MV-4-11 (cell line): ENCODE measurements around the gene TMEM11.

Source experiments
- DNase-seq: peaks from one replicate; lab custom pipeline; 2025; lab: John Stamatoyannopoulos, UW

The TMEM11 gene

DNA sequence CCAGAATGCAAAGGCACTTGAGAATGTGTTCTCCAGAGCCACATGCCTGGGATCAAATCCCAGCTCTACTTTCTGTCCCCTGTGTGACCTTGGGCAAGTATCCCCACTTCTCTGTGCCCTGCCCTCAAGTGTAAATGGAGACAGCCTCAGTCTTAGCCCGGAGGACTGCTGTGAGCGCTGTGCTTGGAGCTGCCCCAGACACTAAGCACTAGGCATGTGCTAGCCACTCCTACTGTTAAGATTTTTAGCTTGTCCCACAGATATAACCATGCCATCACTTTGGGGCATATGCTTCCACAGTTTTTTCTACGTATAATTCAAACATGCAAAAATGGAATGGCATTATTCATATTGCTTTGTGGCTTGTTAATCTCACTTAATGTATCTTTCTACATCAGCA lies 29.4 kb downstream of the TMEM11 start:
- DNase-seq = no peak

DNA sequence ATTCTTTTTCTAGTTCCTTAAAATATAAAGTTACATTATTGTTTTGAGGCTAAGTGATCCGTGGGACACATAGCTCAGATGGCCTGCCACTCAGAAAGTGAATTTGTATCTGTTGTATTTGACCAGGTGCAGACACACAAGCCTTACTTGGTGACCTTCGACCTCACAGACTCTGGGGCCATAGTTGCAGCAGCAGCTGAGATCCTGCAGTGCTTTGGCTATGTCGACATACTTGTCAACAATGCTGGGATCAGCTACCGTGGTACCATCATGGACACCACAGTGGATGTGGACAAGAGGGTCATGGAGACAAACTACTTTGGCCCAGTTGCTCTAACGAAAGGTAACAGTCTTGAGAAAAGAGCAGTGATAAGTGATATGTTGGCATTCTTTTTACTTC lies 30.5 kb downstream of the TMEM11 start:
- no peak for DNase-seq

DNA sequence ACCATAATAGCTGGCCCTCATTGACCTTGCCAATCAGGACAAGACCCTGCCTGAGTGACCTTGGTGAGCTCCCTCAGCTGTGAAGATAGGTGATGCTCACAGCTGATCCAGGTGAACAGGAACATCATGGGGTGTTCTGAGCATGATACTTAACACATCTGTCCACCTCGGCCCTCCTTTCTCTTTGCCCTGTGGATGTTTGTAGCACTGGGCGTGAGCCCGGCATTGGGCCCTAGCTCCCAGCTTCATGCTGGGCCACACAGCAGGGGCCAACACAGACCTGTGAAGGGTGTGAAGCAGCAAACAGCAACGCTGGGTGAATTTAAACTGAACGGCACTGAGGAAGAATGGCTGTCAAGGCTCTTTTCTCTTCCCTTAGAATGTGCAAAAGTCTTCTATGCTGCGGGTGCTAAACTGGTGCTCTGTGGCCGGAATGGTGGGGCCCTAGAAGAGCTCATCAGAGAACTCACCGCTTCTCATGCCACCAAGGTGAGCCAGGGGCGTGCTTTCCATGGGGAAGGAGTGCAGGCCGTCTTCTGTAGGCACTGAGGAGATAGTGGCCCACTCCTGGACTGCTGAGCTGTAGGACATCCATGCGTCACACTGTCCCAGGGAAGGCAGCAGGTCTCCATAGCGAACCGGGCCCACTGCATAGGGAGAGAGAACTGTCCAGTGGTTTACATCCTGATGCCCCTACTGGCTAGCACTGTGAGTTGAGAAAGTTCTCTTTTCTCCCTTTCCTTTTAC lies 35.9 kb downstream of the TMEM11 start:
- no peak for DNase-seq

DNA sequence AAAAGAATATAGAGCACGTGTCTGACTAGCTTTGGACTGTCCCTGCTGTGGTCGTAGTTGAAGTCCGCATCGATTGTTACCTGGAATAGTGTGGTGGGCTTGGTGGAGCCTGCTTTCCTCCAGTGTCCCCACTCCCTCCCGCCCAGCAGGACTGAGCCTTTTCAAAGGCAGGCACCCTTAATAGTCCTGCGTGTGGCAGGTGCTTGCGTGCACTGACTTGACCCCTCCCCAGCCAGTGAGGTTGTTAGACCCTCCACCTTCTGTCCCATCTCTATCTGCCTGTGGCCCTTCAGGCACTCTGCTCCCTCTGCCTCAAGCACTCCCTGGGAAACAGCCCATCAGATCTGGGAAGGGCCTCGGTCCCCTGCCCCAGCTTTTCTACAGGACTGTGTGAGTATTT lies 36.6 kb downstream of the TMEM11 start:
- no peak for DNase-seq

DNA sequence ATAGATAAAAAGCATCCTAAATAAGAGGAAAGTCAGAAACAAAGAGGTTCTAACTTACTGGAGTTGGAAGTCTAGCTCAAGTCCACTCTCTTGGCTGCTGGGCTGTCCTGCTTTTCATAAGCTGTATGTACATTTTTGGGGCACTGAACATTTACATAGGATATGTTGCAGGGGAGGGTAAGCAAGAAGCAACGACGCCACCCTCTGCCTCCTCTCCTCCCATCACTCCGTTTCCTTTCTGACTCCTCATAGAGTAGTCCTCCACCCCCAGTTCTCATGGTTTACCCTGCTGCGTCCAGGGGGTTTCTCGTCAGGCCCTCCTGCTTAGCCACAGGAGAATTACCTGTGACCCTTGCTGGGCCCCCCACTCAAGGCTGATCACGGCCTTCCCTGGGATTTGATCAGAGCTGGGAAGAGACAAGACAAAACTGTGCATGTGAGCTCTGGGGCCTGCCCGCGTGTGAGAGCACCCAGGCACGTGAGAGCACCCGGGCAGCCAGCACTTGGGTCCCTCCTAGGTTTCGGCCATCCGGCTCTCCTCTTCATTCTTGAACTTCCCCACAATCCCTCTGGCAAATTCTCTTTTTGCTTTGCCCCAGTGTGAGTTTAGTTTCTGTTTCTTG lies 37.1 kb downstream of the TMEM11 start:
- DNase-seq = no peak

DNA sequence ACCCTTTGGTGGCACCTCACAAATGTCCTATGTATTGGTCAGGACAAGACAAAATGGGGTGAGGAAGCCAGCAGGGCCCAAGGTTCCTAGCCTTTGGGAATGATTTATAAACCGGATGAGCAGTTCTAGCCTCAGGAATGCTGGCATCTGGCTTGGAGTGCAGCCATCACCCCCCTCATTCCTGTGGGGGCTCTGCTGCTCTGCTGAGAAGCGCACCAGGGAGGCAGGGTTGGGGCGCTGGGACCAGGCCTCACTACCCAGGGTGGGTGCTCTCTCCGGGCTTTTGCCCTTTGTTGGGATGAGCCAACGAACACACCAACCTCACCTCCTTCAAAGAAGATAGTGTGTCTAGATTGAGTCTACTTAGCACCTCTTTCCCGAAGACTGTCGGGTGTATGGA lies 39.2 kb downstream of the TMEM11 start:
- no peak for DNase-seq

DNA sequence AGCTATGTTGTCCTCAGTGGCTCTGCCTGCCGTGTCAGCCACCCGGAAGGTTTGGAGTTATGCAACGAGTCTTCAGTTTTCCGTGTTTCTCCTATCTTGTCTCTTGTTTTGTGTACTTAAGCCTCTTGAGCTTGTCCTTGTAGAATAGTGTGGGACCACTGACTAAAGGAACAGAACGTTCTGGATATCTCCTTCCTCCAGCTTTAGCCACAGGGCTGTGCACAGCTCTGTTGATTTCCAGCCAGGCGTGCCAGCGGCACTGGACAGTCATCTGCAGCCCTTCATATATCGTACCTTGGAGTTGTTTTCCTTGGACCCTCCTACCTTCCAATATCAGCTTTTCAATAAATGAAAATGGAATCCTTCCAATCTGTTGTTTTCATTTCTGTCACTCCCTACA lies 39.8 kb downstream of the TMEM11 start:
- no peak for DNase-seq

DNA sequence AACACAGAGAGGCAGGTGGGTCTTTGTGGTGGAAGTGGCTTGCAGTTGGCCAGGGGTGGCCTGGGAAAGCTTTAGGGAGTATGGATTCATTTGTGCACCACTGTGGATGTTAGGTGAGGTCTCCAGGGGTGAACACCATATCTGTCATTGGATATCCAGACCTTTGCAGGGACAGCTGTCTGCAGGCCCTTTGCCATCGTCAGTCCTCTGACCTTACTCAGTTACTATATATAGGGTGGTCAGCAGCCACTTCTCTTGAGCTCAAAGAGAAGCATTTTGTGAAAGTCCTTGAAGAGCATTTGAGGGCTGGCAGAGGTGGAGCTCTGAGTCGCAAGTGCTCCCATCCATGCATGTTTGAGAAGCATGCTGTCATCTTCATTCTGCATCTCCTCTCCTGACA lies 40.4 kb downstream of the TMEM11 start:
- no peak for DNase-seq

DNA sequence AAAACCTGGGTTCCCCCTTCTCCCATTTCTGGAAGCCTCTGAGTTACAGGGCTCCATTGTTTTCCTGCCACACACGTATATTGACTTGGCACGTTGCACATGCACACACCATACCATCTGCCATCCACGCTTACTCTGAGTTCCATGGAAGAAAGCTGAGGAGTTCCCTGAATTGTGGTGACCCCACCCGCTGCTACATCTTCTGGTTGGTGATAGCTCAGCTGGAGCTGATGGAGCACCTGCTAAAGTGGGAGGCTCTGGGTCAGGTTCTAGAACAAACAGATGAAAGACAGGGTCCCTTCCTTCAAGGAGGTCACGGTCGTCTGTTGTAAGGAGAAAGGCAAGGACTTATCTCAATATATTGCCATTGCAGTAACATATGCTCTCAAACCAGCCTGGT lies 41.1 kb downstream of the TMEM11 start:
- DNase-seq = no peak

DNA sequence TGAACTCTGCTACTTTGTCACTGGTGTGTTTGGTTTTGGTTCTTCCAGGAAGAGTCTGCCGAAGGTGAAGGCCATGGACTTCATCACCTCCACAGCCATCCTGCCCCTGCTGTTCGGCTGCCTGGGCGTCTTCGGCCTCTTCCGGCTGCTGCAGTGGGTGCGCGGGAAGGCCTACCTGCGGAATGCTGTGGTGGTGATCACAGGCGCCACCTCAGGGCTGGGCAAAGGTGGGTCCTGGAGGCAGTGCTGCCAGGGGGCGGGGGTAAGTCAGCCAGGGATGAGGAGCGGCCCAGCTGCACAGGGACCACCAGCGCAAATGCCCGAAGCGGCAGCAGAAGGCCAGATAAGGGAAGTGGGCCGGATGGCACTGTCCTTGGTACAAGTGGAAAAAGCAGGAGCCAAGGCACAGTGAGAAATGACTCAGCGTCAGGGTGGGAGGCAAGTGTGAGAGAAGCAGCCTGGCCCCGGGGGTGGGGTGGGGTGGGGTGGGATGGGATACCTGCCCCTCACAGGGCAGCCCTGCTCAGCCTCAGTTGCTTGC lies 41.9 kb downstream of the TMEM11 start:
- DNase-seq = no peak

DNA sequence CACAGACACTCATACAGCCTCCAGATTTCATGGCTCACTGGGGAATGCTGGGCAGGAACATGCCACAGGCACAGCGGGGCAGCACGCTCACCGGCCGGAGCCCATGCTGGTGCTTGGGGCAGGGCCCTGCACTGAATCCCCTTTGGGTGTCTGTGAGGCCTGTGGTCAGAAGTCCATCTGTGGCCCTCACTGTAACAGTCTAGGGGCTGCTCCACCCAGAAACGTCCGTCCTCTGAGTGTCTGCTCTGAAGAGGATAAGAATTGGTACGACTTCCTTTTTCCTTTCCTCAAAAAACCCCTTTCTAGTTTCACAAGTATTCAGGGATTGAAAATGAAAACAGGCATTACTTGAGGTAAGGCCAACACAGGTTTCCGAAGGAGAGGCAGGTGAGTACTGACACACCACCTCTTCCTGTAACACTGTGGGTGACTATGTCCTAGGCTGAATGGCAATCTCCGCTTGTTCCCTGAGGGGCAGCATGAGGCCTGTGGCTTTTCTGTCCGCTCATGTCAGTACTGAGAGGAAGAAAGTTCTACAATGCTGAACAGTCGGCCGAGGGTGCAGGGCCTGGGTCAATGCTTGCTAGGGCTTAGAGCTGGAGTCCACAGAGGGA lies 42.5 kb downstream of the TMEM11 start:
- peak; percentile 43 for DNase-seq

DNA sequence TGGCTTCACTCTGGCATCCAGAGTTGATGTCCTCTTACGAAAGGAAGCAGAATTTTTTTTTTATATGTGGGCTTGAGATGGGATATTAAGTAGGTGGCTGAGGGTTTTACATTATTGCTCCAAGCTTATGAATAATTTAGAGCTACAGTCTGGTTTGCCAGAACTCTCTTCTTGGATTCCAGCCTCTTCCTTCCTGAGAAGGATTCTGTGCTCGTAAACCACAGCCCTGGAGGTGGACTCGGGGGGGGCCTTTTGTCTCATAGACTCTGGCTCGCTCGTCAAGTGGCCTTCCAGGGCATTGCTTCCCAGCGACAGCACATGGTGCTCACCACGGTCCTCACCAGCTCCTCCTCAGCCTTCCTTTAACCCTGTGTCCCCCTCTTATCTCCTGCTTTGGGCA lies 43.2 kb downstream of the TMEM11 start:
- no peak for DNase-seq

DNA sequence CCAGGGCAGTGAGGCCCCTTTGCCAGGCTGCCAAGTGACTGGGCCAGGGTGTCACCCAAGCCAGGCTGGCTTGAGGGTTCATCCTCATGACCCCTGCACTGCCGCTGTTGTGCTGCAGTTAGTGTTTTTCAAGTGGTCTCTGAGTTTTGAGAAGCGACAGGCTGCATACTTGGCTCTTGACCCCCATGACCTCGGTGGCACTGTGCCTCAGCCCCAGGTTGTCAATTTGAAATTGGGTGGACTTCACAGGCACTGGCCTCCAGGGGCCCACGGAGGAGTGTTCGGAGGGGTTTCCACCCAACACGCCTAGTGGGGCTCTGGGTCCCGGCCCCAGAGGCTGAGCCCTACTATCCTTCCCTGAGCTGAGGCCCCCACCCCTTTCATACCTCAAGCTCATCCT lies 44.5 kb downstream of the TMEM11 start:
- DNase-seq = no peak

DNA sequence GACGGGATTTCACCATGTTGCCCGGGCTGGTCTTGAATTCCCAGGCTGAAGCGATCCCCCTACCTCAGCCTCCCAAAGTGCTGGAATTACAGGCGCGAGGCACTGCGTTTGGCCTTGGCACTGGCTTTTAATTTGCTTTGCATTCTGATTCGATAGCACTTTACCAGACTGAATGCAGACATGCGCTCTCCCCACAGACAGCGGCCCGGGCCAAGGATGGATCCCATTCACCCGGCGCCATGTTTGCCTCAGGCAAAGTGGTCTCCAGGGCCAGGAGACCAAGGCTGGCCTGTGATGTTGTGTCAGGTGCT lies 45.5 kb downstream of the TMEM11 start:
- no peak for DNase-seq

DNA sequence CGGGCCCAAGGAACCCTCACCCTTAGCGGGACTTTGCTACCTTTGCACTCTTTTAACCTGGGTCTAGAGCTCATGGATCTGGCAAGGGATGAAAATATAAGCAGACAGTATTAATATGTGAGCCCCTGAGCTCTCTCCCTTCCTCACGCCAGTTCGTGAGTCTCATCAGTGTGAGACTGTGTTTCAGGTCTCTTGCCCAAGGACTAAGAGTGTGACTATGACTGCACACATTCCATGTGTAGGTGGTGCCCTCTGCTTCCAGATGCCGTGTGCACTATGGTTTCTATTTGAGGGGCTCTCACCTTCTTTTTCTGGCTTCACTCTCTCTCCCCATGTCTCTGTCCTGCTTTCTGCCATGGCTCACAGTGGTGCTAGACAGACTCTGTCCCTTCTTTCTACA lies 46.7 kb downstream of the TMEM11 start:
- no peak for DNase-seq

DNA sequence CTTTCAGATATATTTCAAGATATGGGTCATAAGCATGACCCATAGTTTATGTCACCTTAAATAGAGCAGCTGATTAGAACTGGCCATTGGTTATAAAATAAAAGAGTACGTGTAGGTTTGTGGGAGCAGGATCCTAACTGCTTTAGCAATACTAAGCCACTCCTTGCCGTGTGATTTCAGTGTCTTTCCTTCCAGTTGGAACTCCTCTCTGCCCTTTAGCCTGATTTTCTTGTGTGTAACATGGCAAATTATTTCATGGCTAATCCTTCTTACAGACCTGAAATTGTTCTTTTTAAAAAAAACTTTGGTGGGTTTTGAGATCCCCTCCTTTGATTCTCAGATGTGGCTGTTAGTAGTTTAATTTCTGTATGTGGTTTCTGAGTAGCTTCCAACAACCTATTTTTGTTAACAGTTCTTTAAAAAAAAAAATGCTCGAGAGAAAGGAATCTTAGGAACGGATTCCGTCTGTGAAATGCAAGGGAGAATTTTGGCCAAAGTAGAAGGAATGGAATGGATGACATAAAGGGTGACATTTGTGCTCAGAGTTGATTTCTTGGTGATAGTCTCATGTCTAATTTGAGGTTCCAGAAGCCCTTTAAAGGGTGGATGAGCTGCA lies 47.3 kb downstream of the TMEM11 start:
- DNase-seq = no peak

DNA sequence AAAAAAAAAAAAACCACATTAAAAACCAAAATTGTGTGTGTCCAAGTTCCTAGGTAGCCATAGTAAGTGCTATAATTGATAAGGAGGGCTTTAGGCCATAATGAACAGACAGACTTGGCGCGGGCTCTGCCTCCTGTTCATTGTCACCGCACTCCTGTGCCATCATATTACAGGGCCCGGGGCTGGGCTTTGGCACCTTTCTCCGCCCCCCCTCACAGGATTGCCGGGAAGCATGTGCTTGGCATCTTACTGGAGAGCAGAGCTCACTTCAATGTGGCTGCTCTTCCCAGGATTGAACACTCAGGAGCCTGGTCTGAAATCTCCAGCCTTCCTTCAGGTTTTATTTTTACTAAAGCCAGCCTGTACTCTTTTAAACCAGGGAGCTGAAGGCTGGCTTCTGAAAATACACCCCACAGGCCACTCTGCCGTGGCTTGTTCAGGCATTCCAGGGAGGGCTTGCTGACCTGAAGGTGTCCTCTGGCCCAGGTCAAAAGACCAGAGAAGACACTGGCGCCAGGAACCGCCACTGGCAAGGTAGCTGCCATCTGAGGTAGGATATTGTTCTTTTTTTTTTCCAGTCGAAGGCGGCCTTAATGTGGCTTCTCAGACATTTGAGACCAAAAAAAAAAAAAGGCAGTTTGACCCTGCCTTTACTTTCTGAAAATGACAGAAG lies 47.9 kb downstream of the TMEM11 start:
- DNase-seq = no peak

DNA sequence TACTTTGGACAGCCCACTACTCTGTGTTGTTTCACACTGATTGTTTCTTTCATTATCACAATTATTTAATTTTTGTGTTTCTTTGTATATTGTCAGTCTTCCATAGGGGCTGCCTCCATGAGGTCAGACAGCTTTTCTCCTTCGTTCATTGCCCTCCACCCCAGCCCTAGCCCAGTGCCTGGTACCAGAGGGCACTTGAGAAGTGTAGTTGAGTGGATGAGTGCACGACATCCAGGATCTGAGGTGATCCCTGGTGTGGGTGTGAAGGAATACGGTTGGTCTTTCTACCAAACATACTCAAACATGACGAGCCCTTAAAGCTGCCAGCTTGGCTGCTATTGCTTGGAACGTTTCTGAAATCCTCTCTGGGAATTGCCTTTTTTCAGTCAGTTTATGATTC lies 49.3 kb downstream of the TMEM11 start:
- DNase-seq = no peak

DNA sequence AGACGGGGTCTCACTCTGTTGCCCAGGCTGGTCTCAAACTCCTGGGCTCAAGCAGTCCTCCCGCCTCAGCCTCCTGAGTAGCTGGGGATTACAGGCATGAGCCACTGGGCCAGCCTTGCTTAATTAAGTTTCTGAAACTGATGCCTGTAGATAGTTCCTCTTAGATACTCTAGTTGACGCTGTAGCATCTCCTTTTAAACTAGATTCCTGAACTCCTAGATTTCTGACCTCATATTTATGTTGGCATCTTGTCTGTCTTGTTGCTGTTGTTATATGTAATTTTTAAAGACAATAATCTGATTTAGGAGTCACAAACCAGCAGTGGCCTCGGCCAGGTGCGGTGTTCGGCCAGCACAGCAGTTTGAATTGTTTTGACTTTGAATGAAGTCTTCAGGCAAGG lies 49.7 kb downstream of the TMEM11 start:
- DNase-seq = peak; percentile 75

DNA sequence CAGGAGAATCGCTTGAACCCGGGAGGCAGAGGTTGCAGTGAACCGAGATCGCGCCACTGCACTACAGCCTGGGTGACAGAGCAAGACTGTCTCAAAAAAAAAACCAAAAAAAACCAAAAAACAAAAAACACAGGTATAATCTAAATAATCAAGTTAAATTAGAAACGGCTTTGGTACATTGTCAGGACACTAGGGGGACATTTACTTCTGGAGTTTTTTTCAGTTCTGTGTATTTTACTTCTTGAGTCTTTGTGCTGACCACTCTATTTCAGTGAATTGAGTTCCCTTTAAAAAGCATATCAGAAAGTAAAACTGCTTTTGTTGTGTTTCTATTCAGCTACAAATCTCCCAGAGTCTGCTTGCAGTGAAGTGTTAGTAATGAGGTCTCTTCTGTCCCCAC lies 50.9 kb downstream of the TMEM11 start:
- peak; percentile 31 for DNase-seq

DNA sequence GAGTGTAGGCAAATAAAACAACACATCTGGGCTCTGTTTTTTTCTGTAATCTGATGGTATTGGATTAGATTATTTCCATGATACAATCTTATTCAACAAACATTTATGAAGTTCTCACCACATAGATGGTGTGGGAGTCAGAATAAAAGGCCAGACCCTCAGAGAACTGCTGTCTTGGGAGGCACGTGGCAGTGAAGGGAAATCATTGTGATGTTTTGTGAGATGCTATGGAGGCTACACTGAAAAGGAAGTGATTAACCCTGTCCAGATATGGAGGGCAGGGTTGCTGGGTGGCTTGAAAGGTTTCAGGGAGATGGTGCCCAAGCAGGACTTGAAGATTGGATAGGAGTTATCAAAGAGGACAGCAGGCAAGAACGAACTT lies 51.6 kb downstream of the TMEM11 start:
- no peak for DNase-seq
